ENCODE data around the gene NOL7. TPM values are rescaled to one million over a fixed set of nuclear protein-coding genes. Genes with fewer than 3 reads are reported as not detected.

The NOL7 gene
- 95.9 and 102 TPM in 2 replicates for total RNA-seq (2021)
- Bru-seq, nascent RNA = percentile 93 among the genes with signal in this experiment
- BruChase-seq, experiment 1, labeled RNA remaining after a 2-hour chase = percentile 81 among the genes with signal in this experiment
- BruChase-seq, experiment 2, labeled RNA remaining after a 6-hour chase = percentile 88 among the genes with signal in this experiment
- long read RNA-seq, transcript NOL7-202 (8 exons, 1,184 nt) = major isoform, 269 of 287 reads
- long read RNA-seq, partial matches to known transcripts = 3 of 287 reads
- long read RNA-seq, other reads (novel, unspliced or antisense) = 11 of 287 reads

DNA sequence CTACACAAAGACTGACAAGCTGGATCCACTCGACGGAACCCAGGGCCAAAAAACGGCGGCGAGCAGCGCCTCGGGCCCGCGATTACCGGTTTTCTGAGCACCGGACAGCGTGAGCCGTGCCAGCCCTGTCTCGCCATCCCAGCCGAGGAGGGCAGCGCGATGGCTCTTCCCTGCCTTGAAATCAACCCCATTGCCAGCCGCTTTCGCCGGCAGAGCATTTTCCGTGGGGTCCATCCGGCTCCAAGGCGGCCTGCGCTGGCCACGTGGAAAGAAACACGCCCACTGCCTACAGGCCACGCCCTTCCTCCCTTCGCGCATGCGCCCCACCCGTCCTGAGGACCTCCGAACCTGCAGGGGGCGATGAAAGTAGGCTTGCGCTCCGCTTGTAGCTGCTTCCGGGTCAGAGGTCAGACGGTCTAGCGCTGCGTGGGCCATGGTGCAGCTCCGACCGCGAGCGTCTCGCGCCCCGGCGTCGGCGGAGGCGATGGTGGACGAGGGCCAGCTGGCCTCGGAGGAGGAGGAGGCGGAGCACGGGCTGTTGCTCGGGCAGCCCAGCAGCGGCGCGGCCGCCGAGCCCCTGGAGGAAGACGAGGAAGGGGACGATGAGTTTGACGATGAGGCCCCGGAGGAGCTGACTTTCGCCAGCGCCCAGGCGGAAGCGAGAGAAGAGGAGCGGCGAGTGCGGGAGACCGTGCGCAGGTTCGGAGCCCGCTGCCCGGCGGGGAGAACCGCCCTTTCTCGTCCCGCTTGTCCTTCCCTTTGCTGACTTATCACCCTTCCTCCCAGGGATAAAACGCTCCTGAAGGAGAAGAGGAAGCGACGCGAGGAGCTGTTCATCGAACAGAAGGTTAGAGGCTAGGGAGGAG, at the start of gene NOL7:
TSS of gene NOL7 (plus strand) at position 410 of the 866 bp plus-strand sequence. CDS start at position 434, 24 bp downstream.
- DNase-seq (ENCODE audit: low spot score) = peak; percentile 99
- peaks cover 35% of the 10 kb centered on the region for H3K36me3 ChIP-seq (ENCODE audit: insufficient read depth, low read length, poor library complexity, severe bottlenecking)
- H3K4me1 ChIP-seq (ENCODE audit: insufficient read depth, low read length, poor library complexity, severe bottlenecking) = peaks cover 18% of the 10 kb centered on the region
- intact Hi-C loops (cut with micrococcal nuclease; ENCODE audit: unreplicated experiment) = loop anchor here (2.0 kb wide), 1 partner anchor 278 kb away; no protein-coding TSS in a partner anchor
- ChIA-PET CTCF (interaction anchor here (0.6 to 1.4 kb wide), 6 partner anchors 10 to 280 kb away, joined by 3 to 15 read pairs (median 4); partner anchors contain the start of genes GFOD1 and SIRT5), POLR2A (ENCODE audit: low non-redundant PET) (interaction anchor here (0.6 kb wide), 1 partner anchor 10 kb away, joined by 5 read pairs; no protein-coding TSS in a partner anchor)
- H3K27me3 ChIP-seq (replicated peaks; ENCODE audit: insufficient read depth, low read depth, low read length, poor library complexity) = no peaks in the 10 kb centered on the region
- H3K27ac ChIP-seq (ENCODE audit: low read depth, low read length, poor library complexity, severe bottlenecking) = peak within 1 kb of the TSS; percentile 93
- no TSS peak for BruUV-seq (replicated peaks)
- H3K9me3 ChIP-seq (ENCODE audit: low read depth, low read length, poor library complexity, severe bottlenecking) = no peaks in the 10 kb centered on the region
- peak within 1 kb of the TSS; percentile 91 for H3K4me3 ChIP-seq (ENCODE audit: low read depth, low read length, poor library complexity, severe bottlenecking)
- TF ChIP-seq EZH2 (IDR thresholded peaks at IDR 0.05; ENCODE audit: borderline replicate concordance, low read depth, low read length, poor library complexity, severe bottlenecking) (no peak), CTCF (conservative IDR thresholded peaks at IDR 0.05; ENCODE audit: low read depth, low read length) (peak; percentile 98)

DNA sequence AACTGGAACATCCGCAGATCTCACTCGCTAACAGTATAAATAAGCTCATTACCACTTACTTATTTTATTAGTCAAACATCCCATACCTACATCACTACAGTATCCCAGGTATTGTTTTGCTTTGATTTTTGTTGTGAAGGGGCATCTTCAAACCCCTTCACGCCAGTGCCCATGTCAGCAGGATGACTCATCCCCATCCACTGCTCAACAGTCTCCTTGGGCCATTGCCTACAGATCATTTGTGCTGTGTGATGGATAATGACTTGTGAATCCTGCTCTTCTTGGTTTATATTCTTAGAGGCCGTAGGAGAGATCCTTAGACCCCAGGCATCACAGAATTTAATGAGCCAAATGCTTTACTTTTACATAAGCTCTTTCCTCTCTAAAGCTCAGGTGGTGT, 49.2 kb upstream of the NOL7 start:
- BruUV-seq (replicated peaks) = no TSS peak
- no peak for TF ChIP-seq EZH2 (IDR thresholded peaks at IDR 0.05; ENCODE audit: borderline replicate concordance, low read depth, low read length, poor library complexity, severe bottlenecking)
- TF ChIP-seq CTCF (conservative IDR thresholded peaks at IDR 0.05; ENCODE audit: low read depth, low read length) = no peak
- intact Hi-C loops (cut with micrococcal nuclease; ENCODE audit: unreplicated experiment) = no loop called here
- H3K27me3 ChIP-seq (replicated peaks; ENCODE audit: insufficient read depth, low read depth, low read length, poor library complexity) = no peaks in the 10 kb centered on the region
- no peaks in the 10 kb centered on the region for H3K9me3 ChIP-seq (ENCODE audit: low read depth, low read length, poor library complexity, severe bottlenecking)
- ChIA-PET POLR2A (ENCODE audit: low non-redundant PET) (no interaction called here), CTCF (no interaction called here)
- no peaks in the 10 kb centered on the region for H3K4me1 ChIP-seq (ENCODE audit: insufficient read depth, low read length, poor library complexity, severe bottlenecking)
- DNase-seq (ENCODE audit: low spot score) = no peak
- H3K4me3 ChIP-seq (ENCODE audit: low read depth, low read length, poor library complexity, severe bottlenecking) = no peak overlapping the region
- no peaks in the 10 kb centered on the region for H3K36me3 ChIP-seq (ENCODE audit: insufficient read depth, low read length, poor library complexity, severe bottlenecking)
- H3K27ac ChIP-seq (ENCODE audit: low read depth, low read length, poor library complexity, severe bottlenecking) = no peak overlapping the region

DNA sequence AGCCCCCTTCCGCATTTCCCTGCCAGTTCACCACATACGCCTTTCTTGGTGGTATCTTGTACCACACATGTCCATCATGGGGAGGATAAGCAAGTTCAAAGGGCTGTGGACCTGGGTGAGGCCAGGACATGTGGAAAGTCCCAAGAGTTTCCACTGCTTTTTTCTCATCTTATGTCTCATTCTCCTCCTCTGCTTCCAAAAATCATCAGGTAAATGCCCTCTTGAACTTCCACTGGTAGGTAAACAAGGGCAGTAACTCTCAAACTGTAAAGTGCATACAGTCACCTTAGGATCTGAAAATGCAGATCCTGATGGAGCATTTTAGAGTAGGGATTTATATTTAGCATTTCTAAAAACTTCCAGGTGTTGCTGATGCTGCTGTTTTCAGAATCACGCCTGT, 48.6 kb upstream of the NOL7 start:
- TF ChIP-seq EZH2 (IDR thresholded peaks at IDR 0.05; ENCODE audit: borderline replicate concordance, low read depth, low read length, poor library complexity, severe bottlenecking) (no peak), CTCF (conservative IDR thresholded peaks at IDR 0.05; ENCODE audit: low read depth, low read length) (no peak)
- no TSS peak for BruUV-seq (replicated peaks)
- Histone ChIP-seq H3K9me3 (ENCODE audit: low read depth, low read length, poor library complexity, severe bottlenecking) (no peaks in the 10 kb centered on the region), H3K4me3 (ENCODE audit: low read depth, low read length, poor library complexity, severe bottlenecking) (no peak overlapping the region), H3K27ac (ENCODE audit: low read depth, low read length, poor library complexity, severe bottlenecking) (no peak overlapping the region), H3K4me1 (ENCODE audit: insufficient read depth, low read length, poor library complexity, severe bottlenecking) (no peaks in the 10 kb centered on the region), H3K36me3 (ENCODE audit: insufficient read depth, low read length, poor library complexity, severe bottlenecking) (no peaks in the 10 kb centered on the region), H3K27me3 (replicated peaks; ENCODE audit: insufficient read depth, low read depth, low read length, poor library complexity) (no peaks in the 10 kb centered on the region)
- DNase-seq (ENCODE audit: low spot score) = no peak
- CTCF ChIA-PET = no interaction called here
- intact Hi-C loops (cut with micrococcal nuclease; ENCODE audit: unreplicated experiment) = no loop called here
- POLR2A ChIA-PET (ENCODE audit: low non-redundant PET) = no interaction called here

Measured in A673 (cell line).